ENCODE measurements around the gene KIAA0825. TPM values are rescaled to one million over a fixed set of nuclear protein-coding genes. Genes with fewer than 3 reads are reported as not detected.
A peak's percentile ranks its signal among the peaks of the same experiment; 100 is the strongest.

Gene KIAA0825
- total RNA-seq, 2 experiments from 2014 or later, result 1.1 to 1.3 TPM

DNA sequence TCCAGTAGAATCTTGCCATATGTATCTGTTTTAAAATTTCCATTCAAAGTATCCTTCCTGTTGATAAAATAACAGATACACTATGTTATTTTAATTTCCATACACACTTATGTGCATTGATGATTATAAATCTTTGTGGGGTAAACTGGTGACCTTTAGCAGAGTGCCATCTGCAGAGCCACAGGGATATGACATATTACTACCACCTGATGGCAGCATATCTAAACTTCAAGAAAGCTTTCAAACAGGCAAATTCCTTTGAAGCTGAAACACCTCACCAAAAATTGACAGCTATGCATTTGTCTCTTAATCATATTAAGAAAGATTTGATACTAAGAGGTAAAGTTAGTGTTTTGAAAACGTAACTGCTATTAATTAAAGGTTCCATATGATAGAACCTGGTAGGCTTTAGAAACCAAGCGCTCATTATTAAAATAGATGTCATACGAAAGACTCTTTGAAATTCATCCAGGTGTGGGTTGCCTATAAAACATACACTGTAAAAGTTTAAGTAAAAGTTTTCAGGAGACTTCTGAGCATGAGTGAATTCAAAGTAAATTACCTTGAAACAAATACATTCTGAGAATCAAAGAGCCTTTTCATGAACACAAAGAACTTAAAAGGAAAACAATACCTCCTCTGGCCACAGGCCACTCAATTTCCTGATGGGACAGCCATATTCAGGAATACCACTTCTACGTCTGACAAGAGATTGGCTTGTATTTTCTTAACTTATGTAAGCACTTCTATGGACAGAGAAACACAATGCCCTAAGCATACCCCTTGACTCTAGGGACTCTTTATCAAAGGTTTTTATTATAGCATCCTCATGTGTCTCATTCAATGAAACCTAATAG is 93.3 kb downstream of the KIAA0825 start:
- Mint-ChIP-seq H3K4me3 (no peak overlapping the region), H3K4me1 (no peaks in the 10 kb centered on the region), H3K36me3 (ENCODE audit: low read depth) (no peaks in the 10 kb centered on the region), H3K27me3 (no peaks in the 10 kb centered on the region), H3K27ac (no peak overlapping the region), H3K9me3 (ENCODE audit: low read depth) (no peaks in the 10 kb centered on the region)
- ATAC-seq (peak; percentile 74), DNase-seq (peak; percentile 20)
- intact Hi-C loops (cut with DNase I, micrococcal nuclease), result loop anchor here (1.0 to 5.0 kb wide), 6 partner anchors 167 to 382 kb away; no protein-coding TSS in a partner anchor
- ChIA-PET CTCF (interaction anchor here (0.6 to 2.4 kb wide), 5 partner anchors 112 to 325 kb away, joined by 4 to 37 read pairs (median 4); no protein-coding TSS in a partner anchor), POLR2A (no interaction called here)

GRCh38 chr5:94523018-94523417 is 95.4 kb downstream of the KIAA0825 start:
- no peaks in the 10 kb centered on the region for H3K36me3 Mint-ChIP-seq (ENCODE audit: low read depth)
- H3K27ac Mint-ChIP-seq, result no peak overlapping the region
- POLR2A ChIA-PET, result no interaction called here
- ATAC-seq (no peak), DNase-seq (no peak)
- intact Hi-C loops (cut with DNase I, micrococcal nuclease), result no loop called here
- H3K27me3 Mint-ChIP-seq, result no peaks in the 10 kb centered on the region
- no peak overlapping the region for H3K4me3 Mint-ChIP-seq
- no peaks in the 10 kb centered on the region for H3K9me3 Mint-ChIP-seq (ENCODE audit: low read depth)
- no peaks in the 10 kb centered on the region for H3K4me1 Mint-ChIP-seq
- CTCF ChIA-PET, result interaction anchor here (0.9 to 2.4 kb wide), 2 partner anchors 61 to 215 kb away, joined by 3 to 37 read pairs; no protein-coding TSS in a partner anchor

- no peaks in the 10 kb centered on the region for H3K27me3 Mint-ChIP-seq
- CTCF ChIA-PET, result interaction anchor here (0.7 kb wide), 1 partner anchor 358 kb away, joined by 3 read pairs; no protein-coding TSS in a partner anchor
Measured at GRCh38 chr5:94522117-94522516, 96.3 kb downstream of the KIAA0825 start.

GRCh38 chr5:94517490-94518488 is 100.6 kb downstream of the KIAA0825 start:
- ChIA-PET CTCF (interaction anchor here (1.0 to 1.2 kb wide), 2 partner anchors 175 to 220 kb away, joined by 3 to 5 read pairs; no protein-coding TSS in a partner anchor), POLR2A (no interaction called here)
- Mint-ChIP-seq H3K27ac (no peak overlapping the region), H3K36me3 (ENCODE audit: low read depth) (no peaks in the 10 kb centered on the region), H3K27me3 (no peaks in the 10 kb centered on the region), H3K4me1 (no peaks in the 10 kb centered on the region), H3K9me3 (ENCODE audit: low read depth) (no peaks in the 10 kb centered on the region), H3K4me3 (no peak overlapping the region)
- DNase-seq (no peak), ATAC-seq (no peak)
- intact Hi-C loops (cut with DNase I, micrococcal nuclease), result no loop called here

More at GRCh38 chr5:94522117-94522516, 96.3 kb downstream of the KIAA0825 start:
- intact Hi-C loops (cut with DNase I, micrococcal nuclease), result no loop called here
- Mint-ChIP-seq H3K9me3 (ENCODE audit: low read depth) (no peaks in the 10 kb centered on the region), H3K4me1 (no peaks in the 10 kb centered on the region), H3K4me3 (no peak overlapping the region), H3K27ac (no peak overlapping the region), H3K36me3 (ENCODE audit: low read depth) (no peaks in the 10 kb centered on the region)
- ATAC-seq (no peak), DNase-seq (no peak)
- POLR2A ChIA-PET, result no interaction called here

- intact Hi-C loops (cut with DNase I, micrococcal nuclease), result no loop called here
- ChIA-PET POLR2A (no interaction called here), CTCF (interaction anchor here (1.2 kb wide), 1 partner anchor 222 kb away, joined by 5 read pairs; no protein-coding TSS in a partner anchor)
- ATAC-seq, result no peak
- Mint-ChIP-seq H3K36me3 (ENCODE audit: low read depth) (no peaks in the 10 kb centered on the region), H3K9me3 (ENCODE audit: low read depth) (no peaks in the 10 kb centered on the region), H3K27ac (no peak overlapping the region), H3K27me3 (no peaks in the 10 kb centered on the region), H3K4me3 (no peak overlapping the region), H3K4me1 (no peaks in the 10 kb centered on the region)
- no peak for DNase-seq
Measured at GRCh38 chr5:94516148-94516547, 102.3 kb downstream of the KIAA0825 start.

GRCh38 chr5:94508461-94509148 is 109.8 kb downstream of the KIAA0825 start:
- H3K4me3 Mint-ChIP-seq, result no peak overlapping the region
- CTCF ChIA-PET, result no interaction called here
- H3K27me3 Mint-ChIP-seq, result no peaks in the 10 kb centered on the region
- H3K4me1 Mint-ChIP-seq, result no peaks in the 10 kb centered on the region
- H3K9me3 Mint-ChIP-seq (ENCODE audit: low read depth), result no peaks in the 10 kb centered on the region
- no peak for DNase-seq
- no peak overlapping the region for H3K27ac Mint-ChIP-seq
- intact Hi-C loops (cut with DNase I, micrococcal nuclease), result no loop called here
- POLR2A ChIA-PET, result no interaction called here
- no peaks in the 10 kb centered on the region for H3K36me3 Mint-ChIP-seq (ENCODE audit: low read depth)
- ATAC-seq, result no peak

- Mint-ChIP-seq H3K27ac (no peak overlapping the region), H3K9me3 (ENCODE audit: low read depth) (no peaks in the 10 kb centered on the region), H3K27me3 (no peaks in the 10 kb centered on the region), H3K4me1 (no peaks in the 10 kb centered on the region), H3K4me3 (no peak overlapping the region), H3K36me3 (ENCODE audit: low read depth) (no peaks in the 10 kb centered on the region)
- no peak for DNase-seq
- CTCF ChIA-PET, result no interaction called here
- intact Hi-C loops (cut with DNase I, micrococcal nuclease), result no loop called here
- no peak for ATAC-seq
- POLR2A ChIA-PET, result no interaction called here
Measured at GRCh38 chr5:94505327-94506068, 112.9 kb downstream of the KIAA0825 start.

- Mint-ChIP-seq H3K27me3 (no peaks in the 10 kb centered on the region), H3K36me3 (ENCODE audit: low read depth) (no peaks in the 10 kb centered on the region), H3K4me1 (no peaks in the 10 kb centered on the region), H3K27ac (no peak overlapping the region), H3K4me3 (no peak overlapping the region), H3K9me3 (ENCODE audit: low read depth) (no peaks in the 10 kb centered on the region)
- CTCF ChIA-PET, result no interaction called here
- intact Hi-C loops (cut with DNase I, micrococcal nuclease), result no loop called here
- DNase-seq, result no peak
- POLR2A ChIA-PET, result no interaction called here
- ATAC-seq, result no peak
Measured at GRCh38 chr5:94503677-94504076, 114.7 kb downstream of the KIAA0825 start.

DNA sequence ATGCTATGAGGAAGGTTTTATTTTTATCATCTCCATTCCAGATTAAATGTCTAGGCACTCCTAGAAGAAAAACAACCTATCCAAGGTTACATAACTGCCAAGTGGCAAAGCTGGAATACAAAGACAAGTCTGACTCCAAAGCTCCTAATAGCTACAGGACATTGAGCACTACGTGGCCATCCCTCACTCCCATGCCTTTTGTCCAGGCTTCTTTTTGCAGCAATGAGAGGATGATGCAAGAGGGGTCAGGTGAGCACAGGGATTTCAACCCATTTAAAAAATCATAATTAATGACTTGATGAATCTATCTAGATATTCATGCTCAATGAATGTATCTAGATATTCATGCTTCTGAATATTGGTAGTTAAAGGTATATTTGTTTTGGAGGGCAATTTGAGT is 117.0 kb downstream of the KIAA0825 start:
- no peak for DNase-seq
- no peaks in the 10 kb centered on the region for H3K4me1 Mint-ChIP-seq
- no peak overlapping the region for H3K27ac Mint-ChIP-seq
- no peaks in the 10 kb centered on the region for H3K27me3 Mint-ChIP-seq
- no peaks in the 10 kb centered on the region for H3K36me3 Mint-ChIP-seq (ENCODE audit: low read depth)
- CTCF ChIA-PET, result interaction anchor here (0.8 to 1.0 kb wide), 2 partner anchors 139 to 236 kb away, joined by 3 read pairs; no protein-coding TSS in a partner anchor
- no peaks in the 10 kb centered on the region for H3K9me3 Mint-ChIP-seq (ENCODE audit: low read depth)
- intact Hi-C loops (cut with DNase I, micrococcal nuclease), result no loop called here
- no peak overlapping the region for H3K4me3 Mint-ChIP-seq
- POLR2A ChIA-PET, result no interaction called here
- no peak for ATAC-seq

DNA sequence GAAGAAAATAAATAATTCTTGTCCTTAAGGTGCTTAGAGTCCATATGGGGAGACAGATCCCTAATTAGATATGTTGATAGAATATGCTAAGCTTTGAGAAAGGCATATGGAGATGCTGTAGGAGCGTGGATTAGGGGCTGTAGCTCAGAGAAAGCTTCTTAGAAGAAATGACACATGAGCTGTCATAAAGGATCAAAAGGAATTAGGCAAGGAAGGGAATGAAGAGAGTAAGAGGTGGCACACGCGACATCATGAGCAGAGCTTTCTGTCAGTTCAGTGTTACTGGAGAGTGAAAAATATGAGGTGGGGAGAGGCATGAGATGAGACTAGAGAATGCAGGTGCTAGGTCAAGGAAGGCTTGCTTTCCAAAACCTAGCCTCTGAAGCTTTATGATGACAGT is 118.6 kb downstream of the KIAA0825 start:
- Mint-ChIP-seq H3K4me3 (no peak overlapping the region), H3K9me3 (ENCODE audit: low read depth) (no peaks in the 10 kb centered on the region), H3K27ac (no peak overlapping the region), H3K4me1 (no peaks in the 10 kb centered on the region), H3K27me3 (no peaks in the 10 kb centered on the region), H3K36me3 (ENCODE audit: low read depth) (no peaks in the 10 kb centered on the region)
- intact Hi-C loops (cut with DNase I, micrococcal nuclease), result no loop called here
- no peak for ATAC-seq
- CTCF ChIA-PET, result interaction anchor here (0.8 to 0.9 kb wide), 2 partner anchors 10 to 975 kb away, joined by 3 read pairs; no protein-coding TSS in a partner anchor
- DNase-seq, result no peak
- POLR2A ChIA-PET, result no interaction called here

Data from activated CD4-positive, alpha-beta T cell treated with anti-CD3 and anti-CD28 coated beads for 36 hours (primary cell).